ENCODE results near the gene ESRRG. TPM values are rescaled to one million over a fixed set of nuclear protein-coding genes. Genes with fewer than 3 reads are reported as not detected.

ESRRG gene
- total RNA-seq, 2 donors from 2014 or later, result 4.1 to 16.2 TPM

- no peak for DNase-seq (ENCODE audit: low spot score)
These were observed 223.5 kb downstream of the ESRRG start for GRCh38 chr1:216499581-216500272.

GRCh38 chr1:216498277-216498676, 225.0 kb downstream of the ESRRG start:
- Histone ChIP-seq H3K4me3 (no peak overlapping the region), H3K4me1 (replicated peaks) (no peaks in the 10 kb centered on the region), H3K27ac (no peak overlapping the region), H3K27me3 (replicated peaks; ENCODE audit: insufficient read depth) (no peaks in the 10 kb centered on the region), H3K36me3 (no peaks in the 10 kb centered on the region), H3K9me3 (no peaks in the 10 kb centered on the region)
- WGBS, result 87% methylated on average over 2 of the region's 2 CpGs
- intact Hi-C loops (cut with DNase I), result no loop called here
- no peak for TF ChIP-seq POLR2A (IDR thresholded peaks at IDR 0.05)
- no peak for DNase-seq (ENCODE audit: low spot score)

More at GRCh38 chr1:216499581-216500272, 223.5 kb downstream of the ESRRG start:
- WGBS, result 47% methylated on average over 8 of the region's 8 CpGs
- Histone ChIP-seq H3K4me3 (no peak overlapping the region), H3K9me3 (no peaks in the 10 kb centered on the region), H3K27me3 (replicated peaks; ENCODE audit: insufficient read depth) (no peaks in the 10 kb centered on the region), H3K27ac (no peak overlapping the region), H3K4me1 (replicated peaks) (no peaks in the 10 kb centered on the region), H3K36me3 (no peaks in the 10 kb centered on the region)
- TF ChIP-seq CTCF (IDR thresholded peaks at IDR 0.05) (no peak), POLR2AphosphoS5 (IDR thresholded peaks at IDR 0.05) (no peak), POLR2A (IDR thresholded peaks at IDR 0.05) (no peak)
- intact Hi-C loops (cut with DNase I), result no loop called here

GRCh38 chr1:216485042-216485441, 238.2 kb downstream of the ESRRG start:
- Histone ChIP-seq H3K4me3 (no peak overlapping the region), H3K27ac (no peak overlapping the region), H3K9me3 (no peaks in the 10 kb centered on the region), H3K27me3 (replicated peaks; ENCODE audit: insufficient read depth) (no peaks in the 10 kb centered on the region), H3K36me3 (no peaks in the 10 kb centered on the region), H3K4me1 (replicated peaks) (no peaks in the 10 kb centered on the region)
- no peak for DNase-seq (ENCODE audit: low spot score)
- intact Hi-C loops (cut with DNase I), result no loop called here
- TF ChIP-seq POLR2AphosphoS5 (IDR thresholded peaks at IDR 0.05) (no peak), CTCF (IDR thresholded peaks at IDR 0.05) (no peak), POLR2A (IDR thresholded peaks at IDR 0.05) (no peak)
- 81% methylated on average over 1 of the region's 1 CpG for WGBS

- Histone ChIP-seq H3K9me3 (no peaks in the 10 kb centered on the region), H3K27ac (no peak overlapping the region), H3K4me3 (no peak overlapping the region), H3K4me1 (replicated peaks) (no peaks in the 10 kb centered on the region), H3K36me3 (no peaks in the 10 kb centered on the region), H3K27me3 (replicated peaks; ENCODE audit: insufficient read depth) (no peaks in the 10 kb centered on the region)
- intact Hi-C loops (cut with DNase I), result no loop called here
- DNase-seq (ENCODE audit: low spot score), result no peak
- TF ChIP-seq POLR2A (IDR thresholded peaks at IDR 0.05), result no peak
- no peak for TF ChIP-seq POLR2AphosphoS5 (IDR thresholded peaks at IDR 0.05)
- no peak for TF ChIP-seq CTCF (IDR thresholded peaks at IDR 0.05)
- WGBS, result 85% methylated on average over 1 of the region's 1 CpG
These were observed 239.4 kb downstream of the ESRRG start for GRCh38 chr1:216483672-216484401.

- no peaks in the 10 kb centered on the region for H3K4me1 ChIP-seq (replicated peaks)
- no peak for TF ChIP-seq CTCF (IDR thresholded peaks at IDR 0.05)
- TF ChIP-seq POLR2AphosphoS5 (IDR thresholded peaks at IDR 0.05), result no peak
- TF ChIP-seq POLR2A (IDR thresholded peaks at IDR 0.05), result no peak
- no peaks in the 10 kb centered on the region for H3K9me3 ChIP-seq
- H3K27me3 ChIP-seq (replicated peaks; ENCODE audit: insufficient read depth), result no peaks in the 10 kb centered on the region
- H3K27ac ChIP-seq, result no peak overlapping the region
- H3K4me3 ChIP-seq, result no peak overlapping the region
- no peaks in the 10 kb centered on the region for H3K36me3 ChIP-seq
- 60% methylated on average over 3 of the region's 3 CpGs for WGBS
- DNase-seq (ENCODE audit: low spot score), result no peak
- intact Hi-C loops (cut with DNase I), result no loop called here
These were observed 240.6 kb downstream of the ESRRG start for GRCh38 chr1:216482620-216483019.
